ENCODE results near the gene ST6GALNAC6.
"Not testable (repeated sequence)": the region's sequence is repeated elsewhere in the genome, so short reads cannot be mapped to it uniquely, and the experiment has no call there.

The ST6GALNAC6 gene

GRCh38 chr9:127887792-127888191 is 11.6 kb downstream of the ST6GALNAC6 start:
- DNase-seq, result no peak

GRCh38 chr9:127886401-127886972 is 12.9 kb downstream of the ST6GALNAC6 start:
- DNase-seq, result no peak

- no peak for DNase-seq
These were observed 13.7 kb downstream of the ST6GALNAC6 start for GRCh38 chr9:127885508-127886281.

- DNase-seq, result no peak
These were observed 14.4 kb downstream of the ST6GALNAC6 start for GRCh38 chr9:127884976-127885490.

GRCh38 chr9:127884427-127884911 is 14.9 kb downstream of the ST6GALNAC6 start:
- peak; percentile 48 for DNase-seq

GRCh38 chr9:127883959-127884358 is 15.4 kb downstream of the ST6GALNAC6 start:
- DNase-seq, result no peak

GRCh38 chr9:127881715-127882114 is 17.7 kb downstream of the ST6GALNAC6 start:
- DNase-seq, result not testable (repeated sequence)

- no peak for DNase-seq
These were observed 19.3 kb downstream of the ST6GALNAC6 start for GRCh38 chr9:127880143-127880542.

- DNase-seq, result no peak
These were observed 20.6 kb downstream of the ST6GALNAC6 start for GRCh38 chr9:127878652-127879390.

GRCh38 chr9:127878001-127878651 is 21.3 kb downstream of the ST6GALNAC6 start:
- DNase-seq, result no peak

GRCh38 chr9:127877566-127877998 is 21.8 kb downstream of the ST6GALNAC6 start, which contains the start of gene AK1:
Gene AK1, minus strand, starts transcription at chr9:127877675. Its CDS starts 3,058 bp downstream, at chr9:127874617.
- no peak for DNase-seq

GRCh38 chr9:127876764-127877562 is 22.4 kb downstream of the ST6GALNAC6 start:
- no peak for DNase-seq

GRCh38 chr9:127876026-127876763 is 23.2 kb downstream of the ST6GALNAC6 start:
- DNase-seq, result no peak

GRCh38 chr9:127875306-127875966 is 24.0 kb downstream of the ST6GALNAC6 start:
- no peak for DNase-seq

- DNase-seq, result no peak
These were observed 24.8 kb downstream of the ST6GALNAC6 start for GRCh38 chr9:127874301-127875221.

GRCh38 chr9:127873886-127874285 is 25.5 kb downstream of the ST6GALNAC6 start:
- no peak for DNase-seq

- no peak for DNase-seq
These were observed 26.1 kb downstream of the ST6GALNAC6 start for GRCh38 chr9:127873223-127873691.

GRCh38 chr9:127872369-127873222 is 26.8 kb downstream of the ST6GALNAC6 start:
- DNase-seq, result no peak

Data from DMS153 (cell line).